HG03060 (cell line): ENCODE data around the gene CCDC175.

Source experiments
- ATAC-seq: cut with Tn5 transposase; IDR thresholded peaks from one replicate; pipeline ENCODE4 v1.9.1; 2021; ENCODE audit warnings: low read depth, moderate number of reproducible peaks; ENCODE audit not compliant: unreplicated experiment

The CCDC175 gene

DNA sequence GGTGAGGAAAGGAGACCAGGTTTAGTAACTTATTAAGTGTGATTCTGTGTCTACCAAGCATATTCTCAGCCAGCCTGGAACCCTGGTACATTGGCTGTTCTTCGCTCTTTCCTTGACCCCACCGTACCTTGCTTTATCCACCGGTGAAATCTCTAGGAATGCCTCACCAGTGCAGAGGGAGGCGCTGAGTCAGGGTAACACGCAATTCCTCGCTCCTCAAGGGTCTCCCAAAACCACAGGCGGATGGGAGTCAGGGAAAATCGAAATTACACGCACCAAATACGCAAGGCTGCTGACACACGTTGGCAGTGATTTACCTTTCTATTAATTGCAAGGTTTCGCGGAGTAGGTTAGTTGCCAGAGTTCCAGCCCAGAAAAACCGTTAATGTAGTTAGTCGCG is 93.2 kb downstream of the CCDC175 start:
- ATAC-seq, result no peak

DNA sequence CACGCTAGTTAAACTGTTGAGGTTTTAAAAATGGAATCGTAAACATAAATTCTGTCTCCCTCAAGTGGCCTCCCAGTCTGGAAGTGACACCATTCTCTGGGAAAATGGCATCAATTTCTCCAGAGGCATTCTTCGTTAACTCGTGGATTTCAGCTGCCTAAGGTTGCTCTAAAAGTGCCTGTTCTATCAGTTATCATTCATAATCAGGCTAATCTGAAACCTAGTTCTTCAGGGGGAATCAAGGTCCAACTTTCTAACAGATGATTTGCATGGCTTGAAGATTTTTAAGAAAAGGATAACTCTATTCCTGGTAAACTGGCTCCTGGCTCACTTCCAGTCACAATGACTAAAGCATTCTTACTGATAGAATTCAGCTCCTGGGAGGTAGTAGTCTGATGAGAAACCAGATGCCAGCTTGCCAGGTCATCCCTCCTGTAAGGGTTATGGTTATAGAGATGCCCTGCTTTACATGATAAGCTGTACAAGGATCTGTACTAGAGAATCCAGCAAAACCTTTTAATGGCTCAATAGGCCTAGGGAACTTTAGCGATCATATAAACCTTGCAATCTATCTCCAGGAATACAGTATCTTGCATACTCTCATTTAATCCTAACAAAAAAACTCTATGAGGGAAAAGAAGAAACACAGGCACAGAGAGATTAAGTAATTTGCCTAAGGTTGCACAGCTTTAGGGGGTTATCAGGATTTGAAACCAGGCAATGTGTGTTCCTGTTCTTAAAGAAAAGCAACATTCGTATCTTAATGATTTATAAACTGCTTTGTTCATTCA is 93.9 kb downstream of the CCDC175 start:
- no peak for ATAC-seq

DNA sequence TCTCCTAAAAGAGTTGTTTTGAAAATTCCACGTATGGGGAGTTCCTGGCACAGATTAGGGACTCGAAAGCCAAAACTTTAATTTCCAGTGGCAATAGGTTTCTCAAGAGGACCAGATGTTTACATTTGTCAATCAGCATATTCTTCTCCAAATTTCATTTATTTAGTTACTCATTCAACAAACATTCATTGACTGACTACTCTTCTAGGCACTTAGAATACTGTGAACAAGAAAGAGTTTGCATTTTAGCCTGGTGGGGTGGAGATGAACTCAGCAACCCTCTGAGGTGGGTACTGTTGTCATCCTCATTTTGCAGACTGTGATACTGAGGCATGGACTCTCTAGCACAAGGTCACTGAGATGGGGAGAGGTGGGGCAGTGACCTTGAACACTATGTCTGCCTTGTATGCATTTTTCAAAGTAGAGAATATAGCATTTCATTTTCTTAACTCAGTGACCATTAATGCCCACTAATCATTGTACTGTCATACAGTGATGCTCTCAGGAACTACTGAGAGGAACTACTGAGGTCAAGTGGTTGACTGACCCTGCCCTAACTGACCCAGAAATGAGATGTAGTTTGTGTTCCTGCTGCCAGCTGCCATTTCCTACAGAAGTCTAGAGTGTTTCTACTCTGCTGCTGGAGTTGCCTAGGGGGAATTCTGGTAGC is 94.6 kb downstream of the CCDC175 start:
- ATAC-seq, result no peak

DNA sequence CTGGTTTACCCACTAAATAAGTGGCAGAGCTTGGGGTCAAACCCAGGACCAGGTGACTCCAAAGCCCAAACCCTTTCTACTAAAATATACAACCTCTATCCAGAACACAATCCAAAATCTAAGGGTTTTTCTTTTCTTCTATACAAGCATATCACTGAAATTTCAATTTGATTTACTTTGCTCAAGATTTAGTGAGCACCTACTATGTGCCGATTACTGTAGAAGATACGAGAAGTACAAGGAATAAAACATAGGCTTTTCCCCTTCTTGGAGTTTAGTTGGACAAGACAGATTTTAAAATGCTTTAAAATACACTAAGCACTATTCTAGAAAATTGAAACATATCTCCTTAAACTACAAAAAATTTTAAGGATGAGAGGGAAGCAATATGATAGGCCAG is 95.2 kb downstream of the CCDC175 start:
- ATAC-seq, result no peak

DNA sequence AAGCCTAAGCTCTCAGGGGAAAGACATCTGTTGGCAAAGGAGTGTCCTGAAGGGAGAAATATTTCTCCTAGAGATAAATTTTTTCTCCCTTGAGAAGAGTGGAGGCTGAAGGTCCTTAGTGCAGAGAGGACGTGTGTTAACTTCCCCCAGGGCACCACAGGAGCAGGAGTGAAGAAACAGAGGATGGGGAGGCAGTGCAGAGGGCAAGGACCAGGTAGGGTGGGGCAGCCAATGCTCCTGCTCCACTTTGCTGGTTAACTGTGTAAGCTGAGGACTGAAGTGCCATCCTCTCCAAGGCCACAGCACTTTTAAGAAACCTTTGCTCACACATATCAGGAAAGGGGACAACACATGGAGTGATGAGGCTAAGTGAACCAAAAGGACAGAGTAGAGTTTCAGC is 96.4 kb downstream of the CCDC175 start:
- ATAC-seq, result no peak

DNA sequence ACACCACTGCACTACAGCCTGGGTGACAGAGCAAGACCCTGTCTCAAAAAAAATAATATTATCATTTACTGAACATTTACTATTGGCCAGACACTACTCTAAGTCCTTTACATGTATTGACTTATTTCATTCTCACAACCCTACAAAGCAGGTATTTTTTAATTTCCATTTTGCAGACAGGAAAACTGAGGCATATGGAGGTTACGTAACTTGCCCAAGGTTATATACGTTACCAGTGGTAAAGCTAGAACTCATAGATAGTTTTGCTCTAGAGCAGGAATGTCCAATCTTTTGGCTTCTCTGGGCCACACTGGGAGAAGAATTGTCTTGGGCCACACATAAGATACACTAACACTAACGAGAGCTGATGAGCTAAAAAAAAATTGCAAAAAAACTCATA is 98.1 kb downstream of the CCDC175 start:
- ATAC-seq, result no peak

DNA sequence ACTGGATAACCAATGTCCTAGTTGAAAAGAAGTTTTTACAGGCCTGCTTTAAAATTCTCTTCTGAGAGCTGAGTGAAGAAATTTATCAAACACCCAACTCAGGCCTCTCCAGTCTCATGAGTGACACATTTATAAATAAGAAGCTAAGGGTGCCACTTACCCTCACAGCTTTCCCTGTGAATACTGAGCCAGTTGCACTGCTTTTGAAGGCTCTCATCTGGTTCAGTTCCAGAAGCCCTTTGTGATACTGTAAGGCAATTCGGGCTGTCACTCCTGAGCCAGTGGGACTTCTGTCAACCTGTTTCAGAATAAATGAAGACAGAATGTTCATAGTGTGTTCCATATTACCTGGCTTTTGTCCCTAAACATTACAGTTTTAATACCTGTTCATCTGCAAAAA is 100.9 kb downstream of the CCDC175 start:
- no peak for ATAC-seq

DNA sequence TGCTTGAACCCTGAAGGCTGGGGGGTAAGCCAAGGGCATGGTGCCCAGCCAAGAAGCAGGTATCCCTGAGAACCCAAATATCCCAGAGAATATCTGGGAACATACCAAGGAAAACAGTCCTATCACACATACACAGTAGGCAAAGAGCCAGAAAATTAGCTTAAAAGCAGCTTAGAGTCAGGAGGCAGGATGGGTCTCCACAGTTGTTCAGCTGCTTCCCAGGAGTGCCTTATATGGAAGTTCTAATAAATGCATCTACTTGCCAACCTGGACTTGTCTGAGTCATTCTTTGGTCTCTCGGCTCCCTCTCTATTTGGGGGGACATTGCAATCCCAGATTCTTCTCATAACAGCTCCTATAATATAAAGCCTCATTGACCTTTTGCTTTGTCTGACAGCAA is 102.4 kb downstream of the CCDC175 start:
- no peak for ATAC-seq

DNA sequence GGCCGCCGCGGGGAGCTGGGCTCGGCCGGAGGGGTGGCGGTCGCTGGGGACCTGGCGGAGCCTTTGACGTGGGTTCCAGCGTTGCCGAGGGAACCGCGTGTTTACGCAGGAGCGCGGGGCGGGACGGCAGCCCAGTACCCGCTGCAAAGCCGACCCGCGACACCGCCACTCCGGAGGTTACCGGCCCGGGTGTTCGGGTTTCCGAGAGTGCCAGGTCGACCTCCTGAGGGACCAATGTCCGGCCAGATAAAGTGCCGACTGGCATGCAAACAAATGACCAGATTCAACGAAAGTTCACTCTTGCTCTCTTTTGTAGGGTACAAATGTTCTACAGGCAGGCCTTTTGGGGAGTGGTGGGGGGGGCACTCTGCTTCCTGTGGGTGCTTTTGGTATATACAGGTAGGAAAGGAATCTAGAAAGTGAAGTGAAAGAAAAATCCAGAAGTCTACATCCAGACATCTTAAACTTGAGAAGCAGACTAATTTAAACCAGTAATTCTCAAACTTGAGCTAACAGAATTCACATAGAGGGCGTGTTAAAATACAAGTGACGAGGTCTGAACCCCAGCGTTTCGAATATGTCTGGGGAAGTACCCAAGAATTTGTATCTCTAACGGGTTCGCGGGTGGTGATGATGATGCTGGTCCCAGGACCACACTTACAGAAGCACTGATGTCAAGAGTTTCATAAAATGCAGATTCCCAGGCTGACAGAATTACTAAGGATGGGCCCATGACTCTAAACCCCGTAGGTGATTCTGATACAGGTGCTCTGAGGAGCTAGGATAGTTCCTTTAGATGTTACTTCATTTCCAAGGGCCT is 111.1 kb downstream of the CCDC175 start, which contains the start of gene GPR135:
Gene GPR135 (minus strand): TSS at position 65 of the 820 bp plus-strand sequence. CDS start 154 bp downstream, outside the sequence.
- no peak for ATAC-seq

DNA sequence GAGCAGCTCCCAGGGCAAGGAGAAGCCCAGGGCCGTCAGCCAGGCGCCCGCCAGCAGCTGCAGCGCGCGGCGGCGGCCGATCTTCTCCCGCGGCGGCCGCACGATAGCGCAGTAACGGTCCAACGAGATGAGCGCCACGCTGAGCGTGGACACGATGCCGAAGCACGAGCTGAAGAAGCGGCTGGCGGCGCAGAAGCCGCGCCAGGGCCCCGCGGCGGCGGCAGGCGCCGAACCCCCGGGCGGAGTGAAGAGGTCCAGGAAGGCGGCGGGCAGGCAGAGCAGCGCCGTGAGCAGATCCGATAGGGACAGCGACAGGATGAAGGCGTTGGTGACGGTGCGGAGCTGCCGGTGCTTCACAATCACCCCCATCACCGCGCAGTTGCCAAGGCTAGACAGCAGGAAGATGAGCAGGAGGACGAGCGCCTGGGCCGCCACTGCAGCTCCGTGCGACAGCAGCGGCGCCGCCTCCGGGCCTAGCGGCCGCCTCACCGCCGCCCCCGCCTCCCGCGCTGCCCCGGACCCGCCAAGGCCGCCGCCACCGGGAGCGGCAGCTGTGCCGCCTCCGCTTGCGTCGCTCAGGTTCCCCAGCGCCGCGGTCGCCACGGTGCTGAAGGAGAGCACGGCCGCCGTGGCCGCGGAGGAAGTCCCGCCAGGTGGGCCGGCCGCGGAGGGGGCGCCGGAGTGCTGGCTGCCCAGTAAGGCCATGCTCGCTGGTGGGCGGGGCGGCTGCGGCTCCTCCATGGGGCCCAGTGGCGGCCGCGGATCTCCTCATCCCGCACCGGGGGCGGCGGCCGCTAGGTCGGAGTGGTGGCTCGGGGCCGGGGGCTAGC is 111.9 kb downstream of the CCDC175 start:
- no peak for ATAC-seq

DNA sequence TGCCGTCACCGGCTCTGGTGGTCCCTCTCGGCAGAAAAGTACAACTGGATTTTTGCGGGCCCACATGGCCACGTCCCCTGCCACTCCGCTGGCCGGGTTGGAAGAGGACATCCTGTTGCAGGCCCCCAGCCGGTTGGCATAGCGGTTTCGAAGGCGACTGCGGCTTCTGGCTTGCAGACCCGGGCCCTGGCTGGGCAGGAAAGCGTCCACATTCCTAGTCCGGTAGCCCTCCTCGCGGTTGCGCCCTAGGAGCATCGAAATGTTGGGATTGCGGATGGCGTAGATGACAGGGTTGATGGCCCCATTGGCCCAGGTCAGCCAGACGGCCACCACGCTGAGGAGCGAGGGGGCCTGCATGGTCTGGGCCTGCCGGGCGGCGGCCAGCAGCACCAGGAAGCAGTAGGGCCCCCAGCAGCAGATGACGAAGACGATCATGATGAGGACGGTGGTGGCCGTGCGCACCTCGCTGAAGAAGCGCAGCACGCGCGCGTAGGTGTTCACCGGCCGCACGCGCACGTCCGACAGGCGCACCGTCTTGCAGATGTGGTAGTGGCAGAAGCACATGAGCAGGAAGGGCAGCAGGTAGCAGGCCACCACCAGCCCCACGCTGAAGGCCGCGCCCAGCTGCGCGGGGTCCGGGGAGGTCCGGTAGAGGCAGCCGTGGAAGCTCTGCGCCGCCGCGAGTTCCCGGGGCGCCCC is 112.7 kb downstream of the CCDC175 start:
- ATAC-seq, result no peak

DNA sequence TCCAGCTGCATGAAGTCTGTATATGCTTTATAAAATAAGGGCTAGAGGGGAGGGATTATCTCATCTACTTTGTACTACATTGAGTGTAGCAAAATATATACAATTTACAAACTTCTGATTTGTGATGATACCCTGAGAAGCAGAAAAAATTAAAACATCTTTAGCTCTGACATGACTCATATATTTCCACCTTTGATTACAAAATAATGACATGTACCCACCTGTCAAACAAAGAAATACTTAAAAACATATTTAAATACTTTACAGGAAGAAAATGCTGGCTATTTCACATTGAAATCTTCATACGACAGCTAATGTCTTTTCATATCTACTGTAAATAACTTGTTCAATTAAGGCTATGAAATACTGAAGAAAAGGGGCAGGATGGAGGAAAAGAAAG is 114.7 kb downstream of the CCDC175 start:
- ATAC-seq, result no peak

DNA sequence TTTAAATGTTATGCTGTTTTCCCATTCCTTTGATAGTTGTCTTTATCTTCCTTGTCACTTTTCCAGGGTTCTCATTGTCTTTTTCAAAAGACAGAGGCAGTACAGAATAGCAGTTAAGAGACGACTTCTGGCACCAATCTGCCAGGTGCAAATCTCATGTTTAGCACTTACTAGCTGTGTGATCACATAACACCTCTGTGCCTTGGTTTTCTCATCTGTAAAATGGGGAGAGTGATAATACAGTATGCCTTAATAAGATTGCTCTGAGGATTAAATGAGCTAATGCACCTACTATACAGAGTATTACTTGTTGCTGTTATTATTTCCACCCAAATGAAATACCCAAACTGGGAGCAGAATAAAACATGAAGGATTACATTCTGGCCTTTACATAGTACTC is 116.2 kb downstream of the CCDC175 start:
- ATAC-seq, result no peak

DNA sequence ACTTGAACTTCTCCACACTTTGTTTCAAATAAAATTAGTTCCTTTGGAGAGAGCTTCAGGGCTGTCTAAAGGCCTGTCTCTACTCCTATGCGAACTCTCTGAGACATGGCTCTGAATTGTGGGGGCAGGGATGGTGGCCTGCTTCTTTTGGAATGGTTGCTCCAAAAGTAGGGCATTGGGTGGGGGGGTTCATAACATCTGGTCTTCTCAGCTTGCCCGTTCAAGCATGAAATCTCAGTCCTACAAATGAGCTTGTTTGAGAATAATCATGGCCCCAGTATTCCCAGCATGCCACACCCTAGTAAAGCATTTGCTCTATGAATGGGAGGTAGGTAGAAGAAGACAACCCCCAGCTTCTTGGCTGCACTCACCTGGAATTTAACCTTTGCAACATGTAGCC is 118.1 kb downstream of the CCDC175 start:
- ATAC-seq, result no peak

DNA sequence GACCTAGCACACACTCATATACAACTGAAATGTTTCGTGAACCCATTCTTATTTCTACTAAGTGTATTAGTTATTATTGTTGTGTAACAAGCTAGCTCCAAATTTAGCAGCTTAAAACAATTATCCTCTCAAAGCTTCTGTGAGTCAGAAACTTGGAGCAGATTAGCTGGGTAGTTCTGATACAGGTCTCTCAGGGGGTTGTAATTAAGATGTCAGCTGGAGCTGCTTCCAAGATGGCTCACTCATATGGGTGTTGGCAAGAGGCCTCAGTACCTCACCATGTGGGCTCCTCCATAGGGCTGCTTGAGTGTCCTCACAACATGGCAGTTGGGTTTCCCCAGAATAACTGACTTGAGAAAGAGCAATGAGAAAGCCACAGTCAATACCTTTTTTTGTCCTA is 121.2 kb downstream of the CCDC175 start:
- ATAC-seq, result no peak
